Measurements from ENCODE around the gene FOXJ3. TPM values are rescaled to one million over a fixed set of nuclear protein-coding genes. Genes with fewer than 3 reads are reported as not detected.

Gene FOXJ3
- total RNA-seq, 4 donors from 2014 or later = 42.9 to 68.5 (median 52.5) TPM

DNA sequence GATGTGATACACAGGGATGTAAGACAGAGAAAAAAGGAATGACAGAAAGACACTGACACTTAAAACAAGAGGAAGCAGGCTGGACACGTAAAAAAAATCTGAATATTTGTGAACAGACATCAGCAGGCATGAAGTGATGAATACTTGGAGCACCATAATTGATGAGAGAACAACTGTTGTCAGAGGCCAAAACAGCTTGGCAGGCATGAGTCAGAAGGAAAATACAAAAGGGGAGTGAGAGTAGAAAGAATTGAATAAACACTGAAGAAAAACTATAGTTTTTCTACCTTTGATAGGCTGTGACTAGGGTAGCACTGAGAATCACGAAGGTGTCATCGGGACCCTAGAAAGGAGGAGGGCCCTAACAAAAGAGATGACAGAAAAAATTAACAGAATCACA lies 148.9 kb downstream of the FOXJ3 start:
- TF ChIP-seq, protein P1, sequence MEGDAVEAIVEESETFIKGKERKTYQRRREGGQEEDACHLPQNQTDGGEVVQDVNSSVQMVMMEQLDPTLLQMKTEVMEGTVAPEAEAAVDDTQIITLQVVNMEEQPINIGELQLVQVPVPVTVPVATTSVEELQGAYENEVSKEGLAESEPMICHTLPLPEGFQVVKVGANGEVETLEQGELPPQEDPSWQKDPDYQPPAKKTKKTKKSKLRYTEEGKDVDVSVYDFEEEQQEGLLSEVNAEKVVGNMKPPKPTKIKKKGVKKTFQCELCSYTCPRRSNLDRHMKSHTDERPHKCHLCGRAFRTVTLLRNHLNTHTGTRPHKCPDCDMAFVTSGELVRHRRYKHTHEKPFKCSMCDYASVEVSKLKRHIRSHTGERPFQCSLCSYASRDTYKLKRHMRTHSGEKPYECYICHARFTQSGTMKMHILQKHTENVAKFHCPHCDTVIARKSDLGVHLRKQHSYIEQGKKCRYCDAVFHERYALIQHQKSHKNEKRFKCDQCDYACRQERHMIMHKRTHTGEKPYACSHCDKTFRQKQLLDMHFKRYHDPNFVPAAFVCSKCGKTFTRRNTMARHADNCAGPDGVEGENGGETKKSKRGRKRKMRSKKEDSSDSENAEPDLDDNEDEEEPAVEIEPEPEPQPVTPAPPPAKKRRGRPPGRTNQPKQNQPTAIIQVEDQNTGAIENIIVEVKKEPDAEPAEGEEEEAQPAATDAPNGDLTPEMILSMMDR (IDR thresholded peaks at IDR 0.05) = no peak
- no peak for TF ChIP-seq POLR2A (IDR thresholded peaks at IDR 0.05)
- H3K36me3 ChIP-seq = peaks cover 0 to 66% (median 0%) of the 10 kb centered on the region in 3 donors
- no peaks in the 10 kb centered on the region for H3K27me3 ChIP-seq
- no peaks in the 10 kb centered on the region for H3K9me3 ChIP-seq
- no peaks in the 10 kb centered on the region for H3K4me1 ChIP-seq
- no peak overlapping the region for H3K4me3 ChIP-seq
- no peak for DNase-seq
- no peak overlapping the region for H3K27ac ChIP-seq

DNA sequence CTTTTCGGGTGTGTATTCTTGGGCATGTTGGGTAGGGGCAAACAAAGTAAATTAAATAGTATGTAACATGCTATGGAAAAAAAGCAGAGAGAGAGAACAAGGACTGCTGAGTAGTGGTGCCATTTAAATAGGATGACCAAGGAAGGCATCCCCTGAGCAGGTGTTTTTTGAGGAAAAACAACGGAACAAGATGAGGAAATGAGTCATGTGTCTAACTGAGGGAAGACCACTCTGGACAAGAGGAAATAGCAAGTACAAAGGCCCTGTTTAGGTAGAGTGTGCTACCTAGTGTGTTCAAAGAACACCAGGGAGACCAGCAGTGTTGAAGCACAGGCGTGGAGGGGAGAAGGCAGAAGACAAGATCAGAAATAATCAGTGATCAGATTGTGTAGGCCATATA lies 150.4 kb downstream of the FOXJ3 start:
- Histone ChIP-seq H3K9me3 (no peaks in the 10 kb centered on the region), H3K36me3 (peaks cover 0 to 51% (median 0%) of the 10 kb centered on the region in 3 donors), H3K4me3 (no peak overlapping the region), H3K27me3 (no peaks in the 10 kb centered on the region), H3K27ac (no peak overlapping the region), H3K4me1 (no peaks in the 10 kb centered on the region)
- TF ChIP-seq POLR2A (IDR thresholded peaks at IDR 0.05) = no peak
- TF ChIP-seq, protein P1 (IDR thresholded peaks at IDR 0.05) = no peak
- DNase-seq = no peak

- H3K4me1 ChIP-seq = no peaks in the 10 kb centered on the region
- no peak overlapping the region for H3K27ac ChIP-seq
- no peak overlapping the region for H3K4me3 ChIP-seq
- H3K27me3 ChIP-seq = no peaks in the 10 kb centered on the region
- no peak for TF ChIP-seq POLR2A (IDR thresholded peaks at IDR 0.05)
- TF ChIP-seq, protein P1 (IDR thresholded peaks at IDR 0.05) = no peak
- peaks cover 0 to 48% (median 0%) of the 10 kb centered on the region in 3 donors for H3K36me3 ChIP-seq
- H3K9me3 ChIP-seq = no peaks in the 10 kb centered on the region
- DNase-seq = no peak
Measured at GRCh38 chr1:42183957-42184268, 151.1 kb downstream of the FOXJ3 start.

DNA sequence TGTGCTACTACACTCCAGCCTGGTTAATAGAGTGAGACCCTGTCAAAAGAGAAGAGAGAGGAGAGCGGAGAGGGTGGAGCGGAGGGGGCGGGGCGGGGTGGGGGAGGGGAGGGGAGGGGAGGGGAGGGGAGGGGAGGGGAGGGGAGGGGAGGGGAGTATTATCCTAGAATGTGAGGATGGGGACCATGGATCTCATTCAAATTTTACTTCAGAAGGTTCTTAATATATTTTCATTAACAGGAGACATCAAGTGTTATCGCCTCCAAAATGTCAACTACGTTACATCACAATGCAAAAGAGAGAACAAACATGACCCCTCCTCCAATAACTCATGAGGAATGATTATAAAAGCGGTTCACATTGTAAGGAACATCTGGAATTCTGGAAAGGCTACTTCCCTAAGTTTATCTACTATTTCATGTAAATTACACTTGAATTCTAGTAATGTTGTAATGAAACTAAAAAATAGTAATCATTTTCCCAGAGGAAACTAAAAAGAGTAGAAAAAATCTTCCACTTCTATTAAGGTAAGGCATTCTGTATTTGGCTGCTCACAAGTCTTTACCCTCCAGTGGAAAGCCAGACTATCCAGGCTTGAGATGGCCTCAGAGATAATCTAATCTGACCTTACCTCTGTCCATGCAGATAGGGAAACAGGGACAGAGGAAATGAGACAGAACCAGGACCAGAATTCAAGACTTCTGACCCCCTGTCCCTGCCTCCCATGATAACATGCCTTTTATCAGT lies 151.7 kb downstream of the FOXJ3 start:
- Histone ChIP-seq H3K9me3 (no peaks in the 10 kb centered on the region), H3K4me3 (no peak overlapping the region), H3K36me3 (peaks cover 0 to 43% (median 0%) of the 10 kb centered on the region in 3 donors), H3K27me3 (no peaks in the 10 kb centered on the region), H3K4me1 (no peaks in the 10 kb centered on the region), H3K27ac (no peak overlapping the region)
- DNase-seq = no peak
- TF ChIP-seq POLR2A (IDR thresholded peaks at IDR 0.05) = no peak
- TF ChIP-seq, protein P1 (IDR thresholded peaks at IDR 0.05) = no peak

DNA sequence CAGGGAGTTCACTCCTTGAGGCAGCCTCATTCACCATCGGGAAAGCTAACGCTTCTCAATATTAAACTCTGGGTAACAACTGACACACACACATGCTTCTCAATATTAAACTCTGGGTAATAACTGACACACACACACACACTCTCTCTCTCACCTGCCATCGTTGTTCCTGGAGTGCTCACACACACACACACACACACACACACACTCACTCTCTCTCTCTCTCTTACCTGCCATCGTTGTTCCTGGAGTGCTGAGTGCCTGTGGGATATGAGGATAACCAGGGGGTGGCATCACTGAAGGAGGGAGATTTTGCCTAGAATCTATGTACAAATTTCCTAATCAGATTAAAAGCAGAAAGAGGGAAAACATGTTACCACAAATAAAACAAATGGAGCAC lies 153.3 kb downstream of the FOXJ3 start:
- TF ChIP-seq POLR2A (IDR thresholded peaks at IDR 0.05) = no peak
- TF ChIP-seq, protein P1 (IDR thresholded peaks at IDR 0.05) = no peak
- H3K4me3 ChIP-seq = no peak overlapping the region
- no peaks in the 10 kb centered on the region for H3K27me3 ChIP-seq
- H3K4me1 ChIP-seq = peaks cover 0 to 3% (median 0%) of the 10 kb centered on the region in 4 donors
- H3K36me3 ChIP-seq = peaks cover 0 to 30% (median 0%) of the 10 kb centered on the region in 3 donors
- H3K9me3 ChIP-seq = no peaks in the 10 kb centered on the region
- DNase-seq = no peak
- no peak overlapping the region for H3K27ac ChIP-seq
